HepG2 (cell line): ENCODE data around the gene RAC2. TPM values are rescaled to one million over a fixed set of nuclear protein-coding genes. Genes with fewer than 3 reads are reported as not detected.

ENCODE experiments used
- ATAC-seq: fragments of 200-7000 bp; cut with Tn5 transposase; 3 replicates; pipeline ENCODE4 v1.9.1; 2020; ENCODE audit warnings: mild to moderate bottlenecking, moderate library complexity
- BruUV-seq: library from RNA; stranded (reverse); fragments of 400-500 nt; replicated peaks from 2 replicates; lab custom pipeline; 2021; lab: Mats Ljungman, UMichigan
- CTCF ChIA-PET: fragments of 300-600 bp; formaldehyde crosslinking; extraction: SDS; loops from one replicate; lab custom pipeline; 2021; ENCODE audit warnings: low total read pairs, inconsistent platforms, low intra/inter-chr PET ratio; lab: Yijun Ruan, JAX
- POLR2A ChIA-PET: fragments of 350-600 bp; sonication (Branson Sonifier 250); formaldehyde crosslinking; loops from one replicate; lab custom pipeline; 2020; ENCODE audit warnings: antibody characterized with exemption, inconsistent platforms; lab: Yijun Ruan, JAX
- DNase-seq: peaks from one replicate; pipeline ENCODE4 v3.0.0-alpha.2; 2015; ENCODE audit warnings: low spot score
- FAIRE-seq: peaks from 3 replicates; lab custom pipeline; 2011; peaks lifted over from hg19 to GRCh38; lab: Jason Lieb, UNC
- H2AFZ ChIP-seq: one replicate; pipeline ENCODE4 v1.6.1; 2011; ENCODE audit warnings: low read length, inconsistent platforms
- H3K27ac ChIP-seq: fragments of 300-600 bp; 3 replicates; pipeline ENCODE4 v1.8.0; 2011; ENCODE audit warnings: mixed run types, mild to moderate bottlenecking, mixed read lengths, low read length, inconsistent platforms; ENCODE audit not compliant: insufficient read depth; ENCODE audit errors: extremely low read length
- H3K27me3 ChIP-seq, 2 experiments: fragments of 200-600 bp in 1 of 2; 2 replicates in 1 of 2; 3 replicates in 1 of 2; pipeline versions ENCODE4 v1.6.0 to v1.8.0; 2011; ENCODE audit warnings: low read length in 2 of 2, mild to moderate bottlenecking in 2 of 2, moderate library complexity in 2 of 2, inconsistent platforms in 1 of 2; ENCODE audit not compliant: insufficient read depth in 2 of 2, control insufficient read depth in 1 of 2
- H3K36me3 ChIP-seq, 2 experiments: fragments of 200-600 bp in 1 of 2; replicated peaks in 1 of 2; 2 replicates in 1 of 2; 3 replicates in 1 of 2; pipeline versions ENCODE4 v1.5.1 to v1.8.0; 2011; ENCODE audit warnings: low read length in 2 of 2, inconsistent platforms in 1 of 2; ENCODE audit not compliant: insufficient read depth in 2 of 2, control insufficient read depth in 1 of 2
- H3K4me1 ChIP-seq: 2 replicates; pipeline ENCODE4 v1.5.1; 2012; ENCODE audit warnings: low read length, inconsistent platforms; ENCODE audit not compliant: insufficient read depth
- H3K4me2 ChIP-seq: 2 replicates; pipeline ENCODE4 v1.6.0; 2011; ENCODE audit warnings: low read depth, low read length, inconsistent platforms
- H3K4me3 ChIP-seq, 3 experiments: fragments of 200-600 bp in 1 of 3; sonication (generic), shearing (Covaris generic) in 1 of 3; replicated peaks in 1 of 3; 2 replicates each; pipeline ENCODE4 v1.5.1; 2011 to 2016; ENCODE audit warnings: low read length in 3 of 3, inconsistent platforms in 2 of 3, low read depth in 2 of 3, mild to moderate bottlenecking in 2 of 3, control low read depth in 1 of 3, mixed read lengths in 1 of 3; ENCODE audit not compliant: insufficient read depth in 1 of 3
- H3K79me2 ChIP-seq: one replicate; pipeline ENCODE4 v1.6.1; 2011; ENCODE audit warnings: low read length, inconsistent platforms; ENCODE audit not compliant: insufficient read depth
- H3K9ac ChIP-seq: 2 replicates; pipeline ENCODE4 v1.6.0; 2011; ENCODE audit warnings: mild to moderate bottlenecking, low read depth, low read length, inconsistent platforms; ENCODE audit not compliant: insufficient read depth
- H3K9me3 ChIP-seq: 2 replicates; pipeline ENCODE4 v1.5.1; 2012; ENCODE audit warnings: mild to moderate bottlenecking, low read length
- H4K20me1 ChIP-seq: 2 replicates; pipeline ENCODE4 v1.6.0; 2011; ENCODE audit warnings: inconsistent platforms, mild to moderate bottlenecking, low read length, moderate library complexity; ENCODE audit not compliant: insufficient read depth
- HNRNPH1 ChIP-seq: fragments of 200-400 bp; formaldehyde crosslinking; optimal IDR thresholded peaks from 2 replicates; pipeline ENCODE3; 2017; ENCODE audit warnings: mild to moderate bottlenecking, low read depth, low read length
- KDM4B ChIP-seq: sonication (generic); formaldehyde crosslinking; IDR thresholded peaks from 2 replicates; pipeline ENCODE4 v1.4.0; 2020; ENCODE audit warnings: missing genetic modification reagents
- KLF12 ChIP-seq: sonication (generic); formaldehyde crosslinking; IDR thresholded peaks from 2 replicates; pipeline ENCODE4 v1.4.0; 2020; ENCODE audit warnings: missing genetic modification reagents, borderline replicate concordance
- MTF2 ChIP-seq: sonication (generic); formaldehyde crosslinking; IDR thresholded peaks from 2 replicates; pipeline ENCODE4 v1.5.0; 2020; ENCODE audit warnings: missing genetic modification reagents, borderline replicate concordance
- NFKBIZ ChIP-seq: IDR thresholded peaks from 2 replicates; pipeline ENCODE4 v1.6.1; 2018; ENCODE audit warnings: missing genetic modification reagents, missing compliant biosample characterization
- RFX5 ChIP-seq: IDR thresholded peaks from 2 replicates; pipeline ENCODE4 v1.6.1; 2011; ENCODE audit warnings: low read depth, low read length, improper control_type of control experiment
- SATB2 ChIP-seq: sonication (generic); formaldehyde crosslinking; IDR thresholded peaks from 2 replicates; pipeline ENCODE4 v1.5.0; 2020; ENCODE audit warnings: missing genetic modification reagents
- ZBTB3 ChIP-seq: sonication (generic); formaldehyde crosslinking; IDR thresholded peaks from 2 replicates; pipeline ENCODE4 v1.4.0; 2020; ENCODE audit warnings: low read depth, mild to moderate bottlenecking, moderate library complexity, missing genetic modification reagents, borderline replicate concordance
- ZNF747 ChIP-seq: sonication (generic); formaldehyde crosslinking; IDR thresholded peaks from 2 replicates; pipeline ENCODE4 v1.8.1; 2023; ENCODE audit warnings: missing genetic modification reagents, mild to moderate bottlenecking, borderline replicate concordance
- ZNF749 ChIP-seq: sonication (generic); formaldehyde crosslinking; IDR thresholded peaks from 2 replicates; pipeline ENCODE4 v1.8.0; 2022; ENCODE audit warnings: mild to moderate bottlenecking, missing genetic modification reagents, moderate library complexity, borderline replicate concordance
- WGBS: methylation state at CpG from one replicate; pipeline ENCODE4 v1.1.6; 2017; ENCODE audit warnings: low lambda C conversion rate; 5-methylcytosine and 5-hydroxymethylcytosine counted together
- in situ Hi-C: cut with HindIII; loops from 2 replicates; pipeline ENCODE4 v1.10.0; 2017; ENCODE audit warnings: low pct_unique_long_range_greater_than_20kb; ENCODE audit not compliant: extremely low pct_ligation_motif_present
- intact Hi-C: fragments of 100-400 bp; cut with micrococcal nuclease; formaldehyde crosslinking; loops from one replicate; pipeline ENCODE4 v1.10.0; 2022; ENCODE audit not compliant: unreplicated experiment
- polyA plus RNA-seq, 8 experiments: library from polyadenylated mRNA; depleted of rRNA in 3 of 8; stranded (reverse) in 7 of 8; unstranded in 1 of 8; fragments of >200 nt; fragmentation: Illumina TruSeq in 4 of 8; extraction: Trizol in 4 of 8; gene quantifications; 2 replicates each; pipeline versions ENCODE4 v1.2.1 to v1.2.3, GENCODE V29; 2011 to 2016; ENCODE audit warnings: low read depth in 4 of 8, missing spikeins in 1 of 8, mixed read lengths in 1 of 8; ENCODE audit not compliant: insufficient read depth in 1 of 8
- total RNA-seq, 5 experiments: library from RNA; depleted of rRNA; stranded (reverse); fragments of >200 nt; fragmentation: Illumina TruSeq; extraction: Trizol; gene quantifications; 2 replicates each; pipeline ENCODE4 v1.2.3, GENCODE V29; 2016; ENCODE audit warnings: low read depth in 1 of 5
- TF ChIP-seq, protein P1 (sequence below): sonication (generic); formaldehyde crosslinking; conservative IDR thresholded peaks from 2 replicates; pipeline ENCODE4 v1.8.0; 2022; ENCODE audit warnings: low read depth, missing genetic modification reagents
- TF ChIP-seq, protein P2 (sequence below): sonication (generic); formaldehyde crosslinking; IDR thresholded peaks from 2 replicates; pipeline ENCODE4 v1.4.0; 2020; ENCODE audit warnings: missing genetic modification reagents

Gene RAC2
- total and polyA plus RNA-seq, 2 of the 13 experiments (the other 11 are each of a cell fraction or from before 2014, with no cell fraction given): 0.73 TPM; not detected in 1

GRCh38 chr22:37219533-37219932 is 24.5 kb downstream of the RAC2 start (continued):
- TF ChIP-seq, protein P1, sequence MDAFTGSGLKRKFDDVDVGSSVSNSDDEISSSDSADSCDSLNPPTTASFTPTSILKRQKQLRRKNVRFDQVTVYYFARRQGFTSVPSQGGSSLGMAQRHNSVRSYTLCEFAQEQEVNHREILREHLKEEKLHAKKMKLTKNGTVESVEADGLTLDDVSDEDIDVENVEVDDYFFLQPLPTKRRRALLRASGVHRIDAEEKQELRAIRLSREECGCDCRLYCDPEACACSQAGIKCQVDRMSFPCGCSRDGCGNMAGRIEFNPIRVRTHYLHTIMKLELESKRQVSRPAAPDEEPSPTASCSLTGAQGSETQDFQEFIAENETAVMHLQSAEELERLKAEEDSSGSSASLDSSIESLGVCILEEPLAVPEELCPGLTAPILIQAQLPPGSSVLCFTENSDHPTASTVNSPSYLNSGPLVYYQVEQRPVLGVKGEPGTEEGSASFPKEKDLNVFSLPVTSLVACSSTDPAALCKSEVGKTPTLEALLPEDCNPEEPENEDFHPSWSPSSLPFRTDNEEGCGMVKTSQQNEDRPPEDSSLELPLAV (CRISPR knock-in tag): no peak
- TF ChIP-seq, protein P2, sequence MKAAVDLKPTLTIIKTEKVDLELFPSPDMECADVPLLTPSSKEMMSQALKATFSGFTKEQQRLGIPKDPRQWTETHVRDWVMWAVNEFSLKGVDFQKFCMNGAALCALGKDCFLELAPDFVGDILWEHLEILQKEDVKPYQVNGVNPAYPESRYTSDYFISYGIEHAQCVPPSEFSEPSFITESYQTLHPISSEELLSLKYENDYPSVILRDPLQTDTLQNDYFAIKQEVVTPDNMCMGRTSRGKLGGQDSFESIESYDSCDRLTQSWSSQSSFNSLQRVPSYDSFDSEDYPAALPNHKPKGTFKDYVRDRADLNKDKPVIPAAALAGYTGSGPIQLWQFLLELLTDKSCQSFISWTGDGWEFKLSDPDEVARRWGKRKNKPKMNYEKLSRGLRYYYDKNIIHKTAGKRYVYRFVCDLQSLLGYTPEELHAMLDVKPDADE: no peak
- TF ChIP-seq ZBTB3 (no peak), KLF12 (CRISPR knock-in tag) (no peak), SATB2 (CRISPR knock-in tag) (no peak), ZNF749 (CRISPR knock-in tag) (no peak)
- TF ChIP-seq, all 625 proteins: peak for 0

DNA sequence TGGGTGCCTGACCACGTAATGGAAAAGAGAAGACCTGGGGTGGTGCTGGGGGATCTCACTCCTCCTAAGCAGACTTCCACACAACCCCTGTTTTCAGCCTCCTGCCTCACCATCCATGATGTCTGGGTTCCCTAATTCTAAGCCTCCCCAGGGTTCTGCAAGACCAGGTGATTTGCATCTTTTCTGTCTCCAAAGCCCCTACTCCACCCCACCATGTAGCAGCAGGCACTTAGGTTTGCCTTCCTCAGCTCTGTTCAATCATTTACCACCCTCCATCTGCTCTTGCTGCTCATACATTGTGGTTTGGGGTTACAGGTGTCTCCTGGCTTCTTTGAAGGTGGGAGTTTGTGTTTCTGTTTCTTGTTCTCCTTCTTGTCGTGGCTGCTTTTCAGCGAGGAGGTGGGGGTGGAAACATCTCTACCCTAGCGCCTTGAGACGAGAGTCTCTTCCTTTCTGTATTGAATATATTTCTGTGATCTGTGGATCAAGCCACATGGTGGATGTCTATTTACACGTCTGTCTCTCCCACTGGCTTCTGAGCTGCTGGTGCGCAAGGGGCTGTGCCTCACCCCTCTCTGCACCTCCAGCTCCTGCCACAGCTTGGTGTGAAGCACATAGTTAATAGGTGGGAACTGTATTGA is 25.2 kb downstream of the RAC2 start:
- ATAC-seq (no peak), FAIRE-seq (no peak)
- no peaks in the 10 kb centered on the region for H3K79me2 ChIP-seq

More for the DNA sequence above, 25.2 kb downstream of the RAC2 start:
- Histone ChIP-seq H4K20me1 (no peaks in the 10 kb centered on the region), H2AFZ (no peak overlapping the region), H3K36me3 (no peaks in the 10 kb centered on the region), H3K4me1 (no peaks in the 10 kb centered on the region), H3K4me2 (no peak overlapping the region), H3K9me3 (no peaks in the 10 kb centered on the region), H3K4me3 (no peak overlapping the region), H3K27me3 (peaks cover 0 to 19% of the 10 kb centered on the region in 2 experiments; a peak in 2 of 5 replicates), H3K9ac (no peak overlapping the region), H3K27ac (no peak overlapping the region)
- WGBS: 10% methylated on average over 7 of the region's 7 CpGs
- ChIA-PET CTCF (no interaction called here), POLR2A (no interaction called here)
- BruUV-seq: no TSS peak
- intact Hi-C loops (no loop called here), in situ Hi-C loops (no loop called here)
- TF ChIP-seq ZNF747 (no peak), MTF2 (CRISPR knock-in tag) (no peak), NFKBIZ (CRISPR knock-in tag) (no peak), RFX5 (no peak), ZBTB3 (no peak), HNRNPH1 (no peak), KDM4B (CRISPR knock-in tag) (no peak)
- DNase-seq: no peak
